H7 (cell line): Measurements from ENCODE around the gene ZNF500. TPM values are rescaled to one million over a fixed set of nuclear protein-coding genes. Genes with fewer than 3 reads are reported as not detected.

Experiments
- DNase-seq: peaks from one replicate; pipeline ENCODE4 v3.0.0; 2012
- H3K27me3 ChIP-seq: 2 replicates; pipeline ENCODE4 v1.6.0; 2011; ENCODE audit warnings: mild to moderate bottlenecking, low read length; ENCODE audit not compliant: control insufficient read depth, insufficient read depth
- H3K36me3 ChIP-seq: replicated peaks from 2 replicates; pipeline ENCODE4 v1.5.1; 2011; ENCODE audit warnings: low read length; ENCODE audit not compliant: control insufficient read depth, insufficient read depth
- H3K4me3 ChIP-seq: 2 replicates; pipeline ENCODE4 v1.5.1; 2011; ENCODE audit warnings: low read depth, mild to moderate bottlenecking, control low read depth, low read length, moderate library complexity; ENCODE audit not compliant: insufficient read depth
- total RNA-seq: library from RNA; depleted of rRNA; stranded (reverse); fragments of >200 nt; shearing (Covaris generic); gene quantifications from 2 replicates; pipeline ENCODE4 v1.2.3, GENCODE V29; 2014

ZNF500 gene
- total RNA-seq, 1 experiment from 2014 or later, result 17.3 TPM

GRCh38 chr16:4769306-4769638 is 2.3 kb upstream of the ZNF500 start:
- Histone ChIP-seq H3K27me3 (no peaks in the 10 kb centered on the region), H3K36me3 (peaks cover 3% of the 10 kb centered on the region), H3K4me3 (no peak overlapping the region)
- no peak for DNase-seq

- Histone ChIP-seq H3K36me3 (peaks cover 8% of the 10 kb centered on the region), H3K4me3 (peak overlapping the region; percentile 42), H3K27me3 (no peaks in the 10 kb centered on the region)
- peak; percentile 99 for DNase-seq
These were observed 1.8 kb upstream of the ZNF500 start for GRCh38 chr16:4768549-4769305.

- DNase-seq, result no peak
- peaks cover 12% of the 10 kb centered on the region for H3K36me3 ChIP-seq
- peak overlapping the region; percentile 37 for H3K4me3 ChIP-seq
- H3K27me3 ChIP-seq, result no peaks in the 10 kb centered on the region
These were observed 1.0 kb upstream of the ZNF500 start for GRCh38 chr16:4767872-4768548.

GRCh38 chr16:4765511-4766474 is 1.2 kb downstream of the ZNF500 start:
- Histone ChIP-seq H3K27me3 (no peaks in the 10 kb centered on the region), H3K36me3 (peaks cover 18% of the 10 kb centered on the region), H3K4me3 (peak overlapping the region; percentile 83)
- no peak for DNase-seq

DNA sequence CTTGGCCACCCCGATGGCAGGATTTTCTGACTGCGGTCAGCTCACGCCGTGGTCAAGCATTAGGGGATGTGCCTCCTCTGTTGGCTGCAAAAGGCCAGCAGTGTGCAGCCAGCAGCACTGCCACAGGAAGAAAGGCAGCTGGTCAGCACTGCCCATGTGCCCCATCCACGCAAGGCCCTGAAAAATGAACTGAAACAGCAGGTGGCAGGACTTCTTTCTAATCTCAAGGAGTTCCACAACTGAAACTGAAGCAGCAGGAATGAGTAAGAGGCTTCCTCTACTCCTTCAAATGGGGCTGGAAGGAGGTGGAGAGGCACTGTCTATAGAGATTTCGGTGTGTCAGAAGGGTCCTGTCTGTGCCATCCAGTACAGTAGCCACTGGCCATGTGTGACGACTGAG is 3.2 kb downstream of the ZNF500 start:
- Histone ChIP-seq H3K4me3 (no peak overlapping the region), H3K27me3 (no peaks in the 10 kb centered on the region)

GRCh38 chr16:4762205-4762604 is 4.8 kb downstream of the ZNF500 start:
- Histone ChIP-seq H3K36me3 (peaks cover 31% of the 10 kb centered on the region), H3K27me3 (no peaks in the 10 kb centered on the region), H3K4me3 (no peak overlapping the region)
- DNase-seq, result no peak

More for the DNA sequence above, 3.2 kb downstream of the ZNF500 start:
- H3K36me3 ChIP-seq, result peaks cover 29% of the 10 kb centered on the region
- no peak for DNase-seq

DNA sequence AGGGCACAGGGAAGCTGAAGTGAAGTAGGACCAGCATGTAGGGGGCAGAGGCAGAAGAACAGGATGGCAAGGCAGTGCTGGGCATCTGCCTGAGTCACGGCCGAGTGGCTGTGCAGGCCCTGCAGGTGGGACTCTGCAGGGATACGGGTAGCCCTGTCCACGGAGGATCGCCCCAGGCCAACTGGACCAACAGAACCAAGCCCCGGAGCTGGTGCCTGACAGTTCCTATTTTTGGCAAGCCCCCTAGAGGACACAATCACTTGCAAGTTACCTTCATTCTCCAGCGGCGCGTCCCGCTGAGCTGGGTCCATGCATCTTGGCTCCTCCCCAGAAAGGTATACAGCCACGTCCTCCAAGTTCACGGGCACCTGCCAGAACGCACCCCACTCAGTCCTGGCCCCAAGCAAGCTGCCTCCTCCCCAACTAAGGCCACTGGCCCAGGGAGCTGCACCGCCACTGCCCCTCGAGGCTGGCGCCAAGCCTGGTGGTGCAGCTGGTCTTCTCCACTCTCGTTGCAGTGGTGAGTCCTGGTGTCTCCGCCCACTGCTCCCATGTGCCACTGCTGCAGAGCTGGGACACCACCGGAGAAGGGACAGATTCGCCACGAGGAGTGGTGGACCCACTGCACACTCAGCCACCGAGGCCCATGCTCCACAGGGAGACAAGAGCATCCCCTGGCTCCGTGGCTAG is 6.6 kb downstream of the ZNF500 start:
- no peaks in the 10 kb centered on the region for H3K27me3 ChIP-seq
- H3K36me3 ChIP-seq, result peaks cover 34% of the 10 kb centered on the region
- no peak overlapping the region for H3K4me3 ChIP-seq
- DNase-seq, result no peak

DNA sequence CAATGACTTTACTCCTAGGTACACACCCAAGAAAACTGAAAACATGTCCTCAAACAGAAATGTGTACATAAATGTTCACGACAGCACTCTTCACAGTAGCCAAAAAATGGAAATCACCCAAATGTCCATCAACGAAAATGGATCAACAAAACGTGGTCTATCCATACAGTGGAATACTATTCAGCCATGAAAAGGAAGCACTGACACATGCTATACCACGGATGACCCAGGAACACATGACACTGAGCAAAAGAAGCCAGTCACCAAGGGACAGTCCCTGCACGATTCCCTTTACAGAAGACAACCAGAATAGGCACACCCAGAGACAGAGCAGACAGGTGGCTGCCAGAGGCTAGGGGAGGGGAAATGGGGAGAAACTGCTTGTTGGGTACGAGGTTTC is 11.3 kb downstream of the ZNF500 start:
- peaks cover 31% of the 10 kb centered on the region for H3K36me3 ChIP-seq

GRCh38 chr16:4754865-4755264 is 12.1 kb downstream of the ZNF500 start:
- Histone ChIP-seq H3K27me3 (no peaks in the 10 kb centered on the region), H3K4me3 (no peak overlapping the region), H3K36me3 (peaks cover 25% of the 10 kb centered on the region)
- no peak for DNase-seq

More for the DNA sequence above, 11.3 kb downstream of the ZNF500 start:
- H3K27me3 ChIP-seq, result no peaks in the 10 kb centered on the region
- no peak for DNase-seq
- H3K4me3 ChIP-seq, result no peak overlapping the region

- H3K36me3 ChIP-seq, result peaks cover 19% of the 10 kb centered on the region
- no peaks in the 10 kb centered on the region for H3K27me3 ChIP-seq
- no peak for DNase-seq
- H3K4me3 ChIP-seq, result no peak overlapping the region
These were observed 13.7 kb downstream of the ZNF500 start for GRCh38 chr16:4753227-4753626.

DNA sequence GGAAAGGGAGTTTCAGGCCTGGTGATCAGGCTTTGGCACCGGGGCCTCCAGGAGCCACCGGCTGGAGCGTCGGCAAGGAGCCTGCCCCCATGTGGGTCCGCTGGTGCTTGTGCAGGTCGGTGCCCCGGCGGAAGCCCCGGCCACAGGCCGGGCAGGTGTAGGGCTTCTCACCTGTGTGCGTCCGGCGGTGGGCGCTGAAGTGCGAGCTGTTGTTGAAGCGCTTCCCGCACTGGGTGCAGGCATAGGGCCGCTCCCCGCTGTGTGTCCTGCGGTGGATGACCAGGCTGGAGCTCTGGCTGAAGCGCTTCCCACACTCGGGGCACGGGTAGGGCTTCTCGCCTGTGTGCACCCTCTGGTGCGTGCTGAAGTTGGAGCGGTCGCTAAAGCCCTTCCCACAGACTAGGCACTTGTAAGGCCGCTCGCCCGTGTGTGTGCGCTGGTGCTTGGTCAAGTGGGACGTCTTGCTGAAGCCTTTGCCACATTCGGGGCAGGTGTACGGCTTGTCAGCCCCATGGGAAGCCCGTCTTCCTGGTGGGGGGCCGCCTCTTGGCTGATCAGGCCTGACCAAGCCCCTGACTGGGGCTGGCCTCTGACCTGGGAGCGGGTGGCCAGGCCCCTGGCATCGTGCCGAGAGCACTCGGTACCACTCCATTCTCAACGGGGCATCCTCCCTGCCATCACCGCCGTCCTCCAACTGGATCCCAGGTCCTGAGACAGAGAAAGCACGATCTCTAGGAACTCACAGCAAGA is 14.4 kb downstream of the ZNF500 start:
- no peak overlapping the region for H3K4me3 ChIP-seq
- DNase-seq, result peak; percentile 46
- no peaks in the 10 kb centered on the region for H3K27me3 ChIP-seq
- peaks cover 19% of the 10 kb centered on the region for H3K36me3 ChIP-seq

- no peak for DNase-seq
- Histone ChIP-seq H3K27me3 (no peaks in the 10 kb centered on the region), H3K36me3 (peaks cover 19% of the 10 kb centered on the region), H3K4me3 (no peak overlapping the region)
These were observed 16.1 kb downstream of the ZNF500 start for GRCh38 chr16:4750896-4751295.

DNA sequence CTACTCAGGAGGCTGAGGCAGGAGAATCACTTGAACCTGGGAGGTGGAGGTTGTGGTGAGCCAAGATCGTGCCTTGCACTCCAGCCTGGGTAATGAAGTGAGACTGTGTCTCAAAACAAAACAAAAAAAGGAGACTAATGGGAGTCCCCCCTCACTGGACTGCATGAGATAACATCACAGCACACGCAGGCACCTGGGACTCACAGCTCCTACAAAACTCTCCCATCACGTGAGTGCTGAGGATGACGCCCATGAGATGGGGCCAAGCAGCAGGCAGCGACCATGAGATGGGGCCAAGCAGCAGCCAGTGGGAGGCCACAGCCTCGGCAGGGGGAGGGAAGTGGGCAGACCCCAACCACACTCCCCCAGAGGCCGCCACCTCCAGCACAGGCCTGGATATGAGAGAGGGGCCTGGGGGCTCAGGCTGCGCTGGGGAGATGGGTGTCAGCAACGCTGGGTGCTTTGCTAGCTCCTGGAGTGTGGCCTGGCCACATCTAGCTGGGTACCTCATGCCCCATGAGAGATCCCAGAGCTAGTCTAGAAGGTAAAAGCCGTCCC is 17.2 kb downstream of the ZNF500 start:
- Histone ChIP-seq H3K36me3 (peaks cover 14% of the 10 kb centered on the region), H3K27me3 (no peaks in the 10 kb centered on the region), H3K4me3 (no peak overlapping the region)
- no peak for DNase-seq
